Progenitor cell of endocrine pancreas (in vitro differentiated cells): ENCODE measurements around the gene ESR2. TPM values are rescaled to one million over a fixed set of nuclear protein-coding genes. Genes with fewer than 3 reads are reported as not detected.

Experiments
- DNase-seq: peaks from one replicate; pipeline ENCODE4 v3.0.0; 2021; ENCODE audit warnings: low spot score; ENCODE audit not compliant: unreplicated experiment
- H3K27ac Mint-ChIP-seq: 2 replicates; pipeline ENCODE4 v1.8.0; 2021; ENCODE audit warnings: mild to moderate bottlenecking, moderate library complexity, mixed read lengths
- H3K27me3 Mint-ChIP-seq: 2 replicates; pipeline ENCODE4 v1.8.0; 2021; ENCODE audit warnings: mixed read lengths
- H3K36me3 Mint-ChIP-seq: 2 replicates; pipeline ENCODE4 v1.8.0; 2022; ENCODE audit warnings: mixed read lengths; ENCODE audit not compliant: insufficient read depth
- H3K4me1 Mint-ChIP-seq: 2 replicates; pipeline ENCODE4 v1.8.0; 2021; ENCODE audit warnings: low read depth, mixed read lengths
- H3K4me3 Mint-ChIP-seq: 2 replicates; pipeline ENCODE4 v1.8.0; 2021; ENCODE audit warnings: low read depth, mild to moderate bottlenecking, moderate library complexity, mixed read lengths
- H3K9me3 Mint-ChIP-seq: 2 replicates; pipeline ENCODE4 v1.8.0; 2021; ENCODE audit warnings: low read depth, mixed read lengths
- total RNA-seq: library from RNA; stranded (reverse); gene quantifications from 2 replicates; pipeline ENCODE4 v1.2.1, GENCODE V29; 2021
- TF ChIP-seq, protein P1 (sequence below): fragments of 200-600 bp; sonication (generic); IDR thresholded peaks from one replicate; pipeline ENCODE4 v1.5.0; 2021; ENCODE audit warnings: antibody characterized with exemption, mild to moderate bottlenecking; ENCODE audit not compliant: unreplicated experiment

ESR2 gene
- total RNA-seq, 1 donor from 2014 or later, result 0.29 TPM

DNA sequence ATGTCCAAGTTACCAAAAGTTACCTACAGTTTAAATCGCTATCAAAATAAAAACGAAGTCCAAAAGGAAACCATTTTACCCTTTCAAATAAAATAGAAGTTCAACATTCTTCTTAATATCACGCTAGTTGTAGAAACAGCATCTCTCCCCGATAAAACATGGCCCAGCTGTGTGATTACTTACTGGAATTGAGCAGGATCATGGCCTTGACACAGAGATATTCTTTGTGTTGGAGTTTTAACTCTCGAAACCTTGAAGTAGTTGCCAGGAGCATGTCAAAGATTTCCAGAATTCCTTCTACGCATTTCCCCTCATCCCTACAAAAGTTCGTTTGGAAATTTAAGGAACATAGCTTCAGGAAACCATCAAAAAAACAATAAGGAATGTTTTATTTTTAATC, 44.8 kb downstream of the ESR2 start:
- Mint-ChIP-seq H3K4me3 (no peak overlapping the region), H3K36me3 (no peaks in the 10 kb centered on the region), H3K27me3 (no peaks in the 10 kb centered on the region), H3K27ac (no peak overlapping the region), H3K9me3 (peaks cover 3% of the 10 kb centered on the region), H3K4me1 (peaks cover 1% of the 10 kb centered on the region)
- TF ChIP-seq, protein P1, sequence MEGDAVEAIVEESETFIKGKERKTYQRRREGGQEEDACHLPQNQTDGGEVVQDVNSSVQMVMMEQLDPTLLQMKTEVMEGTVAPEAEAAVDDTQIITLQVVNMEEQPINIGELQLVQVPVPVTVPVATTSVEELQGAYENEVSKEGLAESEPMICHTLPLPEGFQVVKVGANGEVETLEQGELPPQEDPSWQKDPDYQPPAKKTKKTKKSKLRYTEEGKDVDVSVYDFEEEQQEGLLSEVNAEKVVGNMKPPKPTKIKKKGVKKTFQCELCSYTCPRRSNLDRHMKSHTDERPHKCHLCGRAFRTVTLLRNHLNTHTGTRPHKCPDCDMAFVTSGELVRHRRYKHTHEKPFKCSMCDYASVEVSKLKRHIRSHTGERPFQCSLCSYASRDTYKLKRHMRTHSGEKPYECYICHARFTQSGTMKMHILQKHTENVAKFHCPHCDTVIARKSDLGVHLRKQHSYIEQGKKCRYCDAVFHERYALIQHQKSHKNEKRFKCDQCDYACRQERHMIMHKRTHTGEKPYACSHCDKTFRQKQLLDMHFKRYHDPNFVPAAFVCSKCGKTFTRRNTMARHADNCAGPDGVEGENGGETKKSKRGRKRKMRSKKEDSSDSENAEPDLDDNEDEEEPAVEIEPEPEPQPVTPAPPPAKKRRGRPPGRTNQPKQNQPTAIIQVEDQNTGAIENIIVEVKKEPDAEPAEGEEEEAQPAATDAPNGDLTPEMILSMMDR, result no peak
- DNase-seq, result no peak

DNA sequence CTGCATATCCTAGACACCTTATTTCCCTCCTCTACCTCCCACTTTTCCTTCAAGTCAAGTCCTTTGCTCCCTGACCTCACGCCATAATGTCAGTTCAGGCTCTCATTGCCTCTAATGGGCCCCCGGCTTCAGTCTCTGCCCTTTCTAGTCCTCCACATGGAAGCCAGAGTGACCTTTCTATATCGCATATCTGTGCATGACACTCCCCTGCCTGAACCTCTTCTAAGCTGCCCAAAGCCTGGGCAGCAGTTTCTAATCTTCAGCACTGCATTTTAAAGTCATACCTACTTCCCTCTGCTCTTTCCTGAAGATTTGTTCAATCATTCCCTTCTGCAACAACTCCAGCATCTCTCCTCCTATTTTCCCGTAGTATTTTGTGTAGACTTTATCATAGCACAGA, 45.5 kb downstream of the ESR2 start:
- Mint-ChIP-seq H3K9me3 (peaks cover 3% of the 10 kb centered on the region), H3K27ac (no peak overlapping the region), H3K4me1 (peaks cover 1% of the 10 kb centered on the region), H3K4me3 (no peak overlapping the region), H3K27me3 (no peaks in the 10 kb centered on the region), H3K36me3 (no peaks in the 10 kb centered on the region)
- DNase-seq, result no peak
- TF ChIP-seq, protein P1, result no peak

DNA sequence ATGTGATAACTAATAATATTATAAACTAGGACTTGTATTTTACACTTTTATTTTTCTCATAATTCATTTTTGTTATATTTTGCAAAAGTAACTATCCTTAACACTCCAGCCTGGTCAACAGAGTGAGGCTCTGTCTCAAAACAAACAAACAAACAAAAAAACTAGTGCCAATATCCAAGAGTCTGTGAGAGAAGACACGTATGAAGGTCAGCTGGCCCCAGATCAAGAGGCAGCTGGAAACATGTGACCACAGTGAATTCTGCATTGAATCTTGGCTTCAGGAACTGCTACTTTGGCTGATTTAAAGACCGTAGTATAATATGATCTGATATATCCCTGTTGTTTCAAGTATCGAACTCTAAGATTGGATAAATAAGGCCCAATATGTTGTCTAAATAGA, 47.0 kb downstream of the ESR2 start:
- H3K4me3 Mint-ChIP-seq, result no peak overlapping the region
- TF ChIP-seq, protein P1, result no peak
- H3K4me1 Mint-ChIP-seq, result peaks cover 1% of the 10 kb centered on the region
- H3K9me3 Mint-ChIP-seq, result peaks cover 3% of the 10 kb centered on the region
- H3K27me3 Mint-ChIP-seq, result no peaks in the 10 kb centered on the region
- DNase-seq, result no peak
- no peaks in the 10 kb centered on the region for H3K36me3 Mint-ChIP-seq
- no peak overlapping the region for H3K27ac Mint-ChIP-seq

DNA sequence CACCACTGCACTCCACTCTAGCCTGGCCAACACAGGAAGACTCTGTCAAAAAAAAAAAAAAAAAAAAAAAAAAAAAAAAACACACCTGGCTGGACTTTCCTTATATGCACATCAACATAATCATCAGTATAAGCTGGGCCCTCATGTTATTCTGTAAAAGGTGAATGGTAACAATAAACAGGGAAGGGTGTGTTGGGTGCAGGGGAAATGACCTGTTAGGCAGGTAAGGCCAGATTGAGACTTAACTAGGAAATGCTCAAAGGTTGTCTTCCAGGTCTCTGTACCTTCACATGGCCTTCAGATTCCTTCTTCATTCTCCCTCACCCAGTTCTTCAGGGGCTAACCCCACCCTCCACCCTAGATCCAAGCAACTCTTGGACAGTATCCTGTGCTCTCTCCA, 47.5 kb downstream of the ESR2 start:
- Mint-ChIP-seq H3K27ac (no peak overlapping the region), H3K27me3 (no peaks in the 10 kb centered on the region), H3K4me3 (no peak overlapping the region), H3K36me3 (no peaks in the 10 kb centered on the region), H3K9me3 (peaks cover 3% of the 10 kb centered on the region), H3K4me1 (peaks cover 1% of the 10 kb centered on the region)
- DNase-seq, result no peak
- TF ChIP-seq, protein P1, result no peak

DNA sequence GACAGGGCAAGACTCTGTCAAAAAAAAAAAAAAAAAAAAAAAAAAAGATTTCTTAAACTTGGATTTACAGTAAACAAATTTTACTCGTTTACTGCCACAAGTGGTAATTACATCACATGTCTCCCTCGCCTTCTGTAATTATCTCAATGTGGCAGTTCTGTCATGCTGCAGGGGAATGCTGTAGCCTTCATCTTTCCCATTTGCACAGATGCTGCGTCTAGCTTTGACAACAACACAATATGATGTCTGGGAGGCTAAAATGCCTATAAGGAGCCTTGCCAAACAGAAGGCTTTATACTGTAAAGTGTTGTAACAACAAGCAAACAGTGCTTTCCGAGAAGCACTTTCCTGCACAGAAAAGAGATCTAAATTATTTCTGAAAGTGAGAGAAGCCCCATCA, 48.7 kb downstream of the ESR2 start:
- Mint-ChIP-seq H3K27me3 (no peaks in the 10 kb centered on the region), H3K36me3 (no peaks in the 10 kb centered on the region), H3K4me3 (no peak overlapping the region), H3K9me3 (peaks cover 3% of the 10 kb centered on the region), H3K27ac (no peak overlapping the region), H3K4me1 (peaks cover 1% of the 10 kb centered on the region)
- DNase-seq, result no peak
- TF ChIP-seq, protein P1, result no peak
